Neural cell (in vitro differentiated cells): Measurements from ENCODE around the gene LINC00237. TPM values are rescaled to one million over a fixed set of nuclear protein-coding genes. Genes with fewer than 3 reads are reported as not detected.

Experiments used
- H2AFZ ChIP-seq: fragments of 200-600, 300-800 bp; sonication (generic), shearing (Covaris generic); 2 replicates; pipeline ENCODE4 v1.6.0; 2014; ENCODE audit warnings: low read depth, mild to moderate bottlenecking, antibody characterized with exemption, low read length, moderate library complexity
- H3F3A ChIP-seq: fragments of 200-600 bp; shearing (Covaris generic); 2 replicates; pipeline ENCODE4 v1.6.1; 2016; ENCODE audit warnings: mild to moderate bottlenecking, moderate library complexity, mixed read lengths, antibody characterized with exemption, low read length; ENCODE audit not compliant: insufficient read depth, poor library complexity, severe bottlenecking
- H3K27ac ChIP-seq: fragments of 200-600, 300-800 bp; sonication (generic), shearing (Covaris generic); 2 replicates; pipeline ENCODE4 v1.5.1; 2014; ENCODE audit warnings: mild to moderate bottlenecking, low read length, moderate library complexity
- H3K27me3 ChIP-seq: fragments of 300-800, 200-600 bp; sonication (generic), shearing (Covaris generic); 2 replicates; pipeline ENCODE4 v1.6.0; 2014; ENCODE audit warnings: mild to moderate bottlenecking, low read depth, low read length, moderate library complexity; ENCODE audit not compliant: insufficient read depth
- H3K36me3 ChIP-seq: fragments of 300-800, 200-600 bp; sonication (generic), shearing (Covaris generic); 2 replicates; pipeline ENCODE4 v1.5.1; 2014; ENCODE audit warnings: mild to moderate bottlenecking, antibody characterized with exemption, low read length, moderate library complexity; ENCODE audit not compliant: insufficient read depth
- H3K4me2 ChIP-seq: fragments of 300-800, 200-600 bp; sonication (generic), shearing (Covaris generic); 2 replicates; pipeline ENCODE4 v1.6.0; 2014; ENCODE audit warnings: mild to moderate bottlenecking, low read length
- H3K4me3 ChIP-seq: fragments of 300-800, 200-600 bp; sonication (generic), shearing (Covaris generic); 2 replicates; pipeline ENCODE4 v1.5.1; 2014; ENCODE audit warnings: mild to moderate bottlenecking, low read length, moderate library complexity
- H3K79me2 ChIP-seq: fragments of 200-600 bp; shearing (Covaris generic); replicated peaks from 2 replicates; pipeline ENCODE4 v1.6.0; 2014; ENCODE audit warnings: mild to moderate bottlenecking, low read length, moderate library complexity; ENCODE audit not compliant: insufficient read depth
- H3K9ac ChIP-seq: fragments of 300-800, 200-600 bp; sonication (generic), shearing (Covaris generic); 2 replicates; pipeline ENCODE4 v1.6.1; 2016; ENCODE audit warnings: mild to moderate bottlenecking, low read length, mixed read lengths
- H3K9me2 ChIP-seq: fragments of 200-600 bp; shearing (Covaris generic); 2 replicates; pipeline ENCODE4 v1.6.1; 2016; ENCODE audit warnings: mild to moderate bottlenecking, low read length, mixed read lengths; ENCODE audit not compliant: insufficient read depth
- H3K9me3 ChIP-seq: fragments of 200-600, 300-800 bp; sonication (generic), shearing (Covaris generic); 2 replicates; pipeline ENCODE4 v1.6.1; 2016; ENCODE audit warnings: mild to moderate bottlenecking, mixed run types, low read length, moderate library complexity, mixed read lengths
- H4K20me1 ChIP-seq: fragments of 200-600 bp; shearing (Covaris generic); 2 replicates; pipeline ENCODE4 v1.6.1; 2016; ENCODE audit warnings: mild to moderate bottlenecking, mixed run types; ENCODE audit not compliant: insufficient read depth
- CTCF ChIP-seq: fragments of 450-650 bp; IDR thresholded peaks from 2 replicates; pipeline ENCODE4 v1.5.1; 2014; ENCODE audit warnings: antibody characterized with exemption, mild to moderate bottlenecking, moderate library complexity; ENCODE audit not compliant: poor library complexity, severe bottlenecking
- EP300 ChIP-seq: fragments of 450-650 bp; conservative IDR thresholded peaks from 2 replicates; pipeline ENCODE4 v1.6.1; 2014; ENCODE audit warnings: antibody characterized with exemption, mild to moderate bottlenecking, moderate library complexity; ENCODE audit not compliant: poor library complexity, severe bottlenecking
- EZH2 ChIP-seq: fragments of 200-600, 300-800 bp; shearing (Covaris generic), sonication (generic); IDR thresholded peaks from 2 replicates; pipeline ENCODE4 v1.6.1; 2014; ENCODE audit warnings: antibody characterized with exemption, low read length, borderline replicate concordance, mild to moderate bottlenecking; ENCODE audit not compliant: insufficient read depth, poor library complexity, severe bottlenecking
- MXI1 ChIP-seq: fragments of 450-650 bp; conservative IDR thresholded peaks from 2 replicates; pipeline ENCODE4 v1.6.1; 2014; ENCODE audit warnings: antibody characterized with exemption, mild to moderate bottlenecking; ENCODE audit not compliant: poor library complexity, severe bottlenecking
- POLR2AphosphoS5 ChIP-seq: IDR thresholded peaks from 2 replicates; pipeline ENCODE4 v1.6.1; 2012
- RAD21 ChIP-seq: fragments of 450-650 bp; conservative IDR thresholded peaks from 2 replicates; pipeline ENCODE4 v1.6.1; 2014; ENCODE audit warnings: antibody characterized with exemption, mild to moderate bottlenecking, moderate library complexity
- SMC3 ChIP-seq: fragments of 450-650 bp; conservative IDR thresholded peaks from 2 replicates; pipeline ENCODE4 v1.6.1; 2014; ENCODE audit warnings: antibody characterized with exemption, mild to moderate bottlenecking, moderate library complexity; ENCODE audit not compliant: poor library complexity
- TAF1 ChIP-seq: IDR thresholded peaks from 2 replicates; pipeline ENCODE4 v1.6.1; 2012; ENCODE audit warnings: low read depth
- polyA plus RNA-seq: library from polyadenylated mRNA; depleted of rRNA; stranded (reverse); fragments of >200 nt; gene quantifications from 2 replicates; pipeline ENCODE4 v1.2.3, GENCODE V29; 2014
- TF ChIP-seq, protein P1 (sequence below): IDR thresholded peaks from 2 replicates; pipeline ENCODE4 v1.6.1; 2012; ENCODE audit warnings: borderline replicate concordance

LINC00237 gene
- polyA plus RNA-seq, 1 donor from 2014 or later = not detected

- Histone ChIP-seq H3K4me2 (no peak overlapping the region), H3F3A (no peaks in the 10 kb centered on the region), H3K9ac (no peak overlapping the region), H4K20me1 (no peaks in the 10 kb centered on the region), H3K27ac (no peak overlapping the region), H3K27me3 (peaks cover 7% of the 10 kb centered on the region), H3K4me3 (no peak overlapping the region), H3K9me3 (no peaks in the 10 kb centered on the region), H3K9me2 (no peaks in the 10 kb centered on the region), H3K36me3 (no peaks in the 10 kb centered on the region), H2AFZ (no peak overlapping the region), H3K79me2 (no peaks in the 10 kb centered on the region)
- TF ChIP-seq CTCF = no peak
- no peak for TF ChIP-seq POLR2AphosphoS5
- TF ChIP-seq, protein P1, sequence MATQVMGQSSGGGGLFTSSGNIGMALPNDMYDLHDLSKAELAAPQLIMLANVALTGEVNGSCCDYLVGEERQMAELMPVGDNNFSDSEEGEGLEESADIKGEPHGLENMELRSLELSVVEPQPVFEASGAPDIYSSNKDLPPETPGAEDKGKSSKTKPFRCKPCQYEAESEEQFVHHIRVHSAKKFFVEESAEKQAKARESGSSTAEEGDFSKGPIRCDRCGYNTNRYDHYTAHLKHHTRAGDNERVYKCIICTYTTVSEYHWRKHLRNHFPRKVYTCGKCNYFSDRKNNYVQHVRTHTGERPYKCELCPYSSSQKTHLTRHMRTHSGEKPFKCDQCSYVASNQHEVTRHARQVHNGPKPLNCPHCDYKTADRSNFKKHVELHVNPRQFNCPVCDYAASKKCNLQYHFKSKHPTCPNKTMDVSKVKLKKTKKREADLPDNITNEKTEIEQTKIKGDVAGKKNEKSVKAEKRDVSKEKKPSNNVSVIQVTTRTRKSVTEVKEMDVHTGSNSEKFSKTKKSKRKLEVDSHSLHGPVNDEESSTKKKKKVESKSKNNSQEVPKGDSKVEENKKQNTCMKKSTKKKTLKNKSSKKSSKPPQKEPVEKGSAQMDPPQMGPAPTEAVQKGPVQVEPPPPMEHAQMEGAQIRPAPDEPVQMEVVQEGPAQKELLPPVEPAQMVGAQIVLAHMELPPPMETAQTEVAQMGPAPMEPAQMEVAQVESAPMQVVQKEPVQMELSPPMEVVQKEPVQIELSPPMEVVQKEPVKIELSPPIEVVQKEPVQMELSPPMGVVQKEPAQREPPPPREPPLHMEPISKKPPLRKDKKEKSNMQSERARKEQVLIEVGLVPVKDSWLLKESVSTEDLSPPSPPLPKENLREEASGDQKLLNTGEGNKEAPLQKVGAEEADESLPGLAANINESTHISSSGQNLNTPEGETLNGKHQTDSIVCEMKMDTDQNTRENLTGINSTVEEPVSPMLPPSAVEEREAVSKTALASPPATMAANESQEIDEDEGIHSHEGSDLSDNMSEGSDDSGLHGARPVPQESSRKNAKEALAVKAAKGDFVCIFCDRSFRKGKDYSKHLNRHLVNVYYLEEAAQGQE = no peak
- no peak for TF ChIP-seq EP300
- no peak for TF ChIP-seq MXI1
- no peak for TF ChIP-seq RAD21
- TF ChIP-seq TAF1 = no peak
- no peak for TF ChIP-seq EZH2
- TF ChIP-seq SMC3 = no peak
These were observed 12.6 kb upstream of the LINC00237 start for GRCh38 chr20:21118782-21119181.

DNA sequence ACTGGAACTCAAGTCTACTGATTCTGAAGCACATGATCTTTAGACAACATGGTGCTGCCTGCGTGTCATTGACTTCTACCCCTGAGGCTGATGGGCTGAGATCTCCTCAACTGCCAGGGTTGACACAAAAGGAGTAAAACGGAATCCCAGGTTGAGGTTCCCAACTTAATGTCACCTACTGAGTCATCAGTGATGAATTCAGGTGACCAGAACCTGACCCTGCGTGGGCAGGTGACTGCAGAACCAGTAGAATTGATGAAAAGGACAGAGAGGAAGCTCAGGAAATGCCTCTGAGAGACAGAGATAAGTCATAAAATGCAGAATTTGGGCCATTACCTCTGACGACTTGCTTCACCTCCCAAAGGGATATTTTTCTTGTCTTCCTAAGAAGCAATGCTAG lies 12.0 kb upstream of the LINC00237 start:
- Histone ChIP-seq H4K20me1 (no peaks in the 10 kb centered on the region), H3K27ac (no peak overlapping the region), H3K9ac (no peak overlapping the region), H3K9me3 (no peaks in the 10 kb centered on the region), H3K36me3 (no peaks in the 10 kb centered on the region), H3K79me2 (no peaks in the 10 kb centered on the region), H3K27me3 (peaks cover 7% of the 10 kb centered on the region), H3K4me3 (no peak overlapping the region), H2AFZ (no peak overlapping the region), H3K4me2 (no peak overlapping the region), H3K9me2 (no peaks in the 10 kb centered on the region), H3F3A (no peaks in the 10 kb centered on the region)
- TF ChIP-seq EZH2 (no peak), EP300 (no peak), SMC3 (no peak), CTCF (no peak), MXI1 (no peak), TAF1 (no peak), POLR2AphosphoS5 (no peak), RAD21 (no peak)
- TF ChIP-seq, protein P1 = no peak
